Mucosa of descending colon (tissue), 3 donors: ENCODE measurements around the gene TMUB1. TPM values are rescaled to one million over a fixed set of nuclear protein-coding genes. Genes with fewer than 3 reads are reported as not detected.

Source experiments
- ATAC-seq: fragments of 200-7000 bp; cut with Tn5 transposase; one replicate; pipeline ENCODE4 v1.9.1; 2020; ENCODE audit warnings: mild to moderate bottlenecking, moderate library complexity
- DNase-seq, 3 donors: peaks; one replicate each; pipeline ENCODE4 v3.0.0-alpha.2; 2020
- H3K36me3 ChIP-seq: fragments of 200-600 bp; one replicate; pipeline ENCODE4 v1.8.0; 2021; ENCODE audit warnings: low read depth, mild to moderate bottlenecking
- H3K4me1 ChIP-seq: fragments of 200-600 bp; one replicate; pipeline ENCODE4 v1.8.0; 2021; ENCODE audit warnings: low read depth, mild to moderate bottlenecking
- H3K4me3 ChIP-seq: fragments of 200-600 bp; one replicate; pipeline ENCODE4 v1.8.0; 2021; ENCODE audit warnings: mild to moderate bottlenecking
- H3K9me3 ChIP-seq: fragments of 200-600 bp; one replicate; pipeline ENCODE4 v1.8.0; 2021; ENCODE audit warnings: mild to moderate bottlenecking
- intact Hi-C, 2 donors: fragments of 100-400 bp; cut with DNase I in 1 of 2; cut with micrococcal nuclease in 1 of 2; formaldehyde crosslinking; loops; one replicate each; pipeline versions ENCODE4 v1.11.0 to v1.11.1; 2022; cut with DNase I, micrococcal nuclease
- total RNA-seq, 3 donors: library from RNA; stranded (reverse); fragmentation: NEBNext Ultra II Directional in 2 of 3; extraction: Animal tissue kit (Norgen Biotek cat#: 25700) in 2 of 3; gene quantifications; one replicate each; pipeline versions ENCODE4 v1.2.1 to v1.2.4, GENCODE V29; 2021 to 2023
- TF ChIP-seq, protein P1 (sequence below): fragments of 200-600 bp; IDR thresholded peaks from one replicate; pipeline ENCODE4 v1.8.0; 2022; ENCODE audit warnings: antibody characterized with exemption, mild to moderate bottlenecking
- donor health status: DM: no; HTN: no; CAD: no; lungs with moderate emphysema.
- donor health status: DM: no; HTN: no; CAD: no.
- donor health status: DM: no; HTN: yes; CAD: no.

TMUB1 gene
- total RNA-seq, 3 donors from 2014 or later, result 54.2 to 63.7 (median 60.8) TPM

GRCh38 chr7:151075662-151075971, 7.7 kb downstream of the TMUB1 start:
- TF ChIP-seq, protein P1, sequence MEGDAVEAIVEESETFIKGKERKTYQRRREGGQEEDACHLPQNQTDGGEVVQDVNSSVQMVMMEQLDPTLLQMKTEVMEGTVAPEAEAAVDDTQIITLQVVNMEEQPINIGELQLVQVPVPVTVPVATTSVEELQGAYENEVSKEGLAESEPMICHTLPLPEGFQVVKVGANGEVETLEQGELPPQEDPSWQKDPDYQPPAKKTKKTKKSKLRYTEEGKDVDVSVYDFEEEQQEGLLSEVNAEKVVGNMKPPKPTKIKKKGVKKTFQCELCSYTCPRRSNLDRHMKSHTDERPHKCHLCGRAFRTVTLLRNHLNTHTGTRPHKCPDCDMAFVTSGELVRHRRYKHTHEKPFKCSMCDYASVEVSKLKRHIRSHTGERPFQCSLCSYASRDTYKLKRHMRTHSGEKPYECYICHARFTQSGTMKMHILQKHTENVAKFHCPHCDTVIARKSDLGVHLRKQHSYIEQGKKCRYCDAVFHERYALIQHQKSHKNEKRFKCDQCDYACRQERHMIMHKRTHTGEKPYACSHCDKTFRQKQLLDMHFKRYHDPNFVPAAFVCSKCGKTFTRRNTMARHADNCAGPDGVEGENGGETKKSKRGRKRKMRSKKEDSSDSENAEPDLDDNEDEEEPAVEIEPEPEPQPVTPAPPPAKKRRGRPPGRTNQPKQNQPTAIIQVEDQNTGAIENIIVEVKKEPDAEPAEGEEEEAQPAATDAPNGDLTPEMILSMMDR, result no peak
- intact Hi-C loops, result no loop called here
- no peak for ATAC-seq
- H3K36me3 ChIP-seq, result no peaks in the 10 kb centered on the region
- H3K4me1 ChIP-seq, result peaks cover 12% of the 10 kb centered on the region
- H3K9me3 ChIP-seq, result no peaks in the 10 kb centered on the region
- DNase-seq, result no peak
- H3K4me3 ChIP-seq, result no peak overlapping the region

DNA sequence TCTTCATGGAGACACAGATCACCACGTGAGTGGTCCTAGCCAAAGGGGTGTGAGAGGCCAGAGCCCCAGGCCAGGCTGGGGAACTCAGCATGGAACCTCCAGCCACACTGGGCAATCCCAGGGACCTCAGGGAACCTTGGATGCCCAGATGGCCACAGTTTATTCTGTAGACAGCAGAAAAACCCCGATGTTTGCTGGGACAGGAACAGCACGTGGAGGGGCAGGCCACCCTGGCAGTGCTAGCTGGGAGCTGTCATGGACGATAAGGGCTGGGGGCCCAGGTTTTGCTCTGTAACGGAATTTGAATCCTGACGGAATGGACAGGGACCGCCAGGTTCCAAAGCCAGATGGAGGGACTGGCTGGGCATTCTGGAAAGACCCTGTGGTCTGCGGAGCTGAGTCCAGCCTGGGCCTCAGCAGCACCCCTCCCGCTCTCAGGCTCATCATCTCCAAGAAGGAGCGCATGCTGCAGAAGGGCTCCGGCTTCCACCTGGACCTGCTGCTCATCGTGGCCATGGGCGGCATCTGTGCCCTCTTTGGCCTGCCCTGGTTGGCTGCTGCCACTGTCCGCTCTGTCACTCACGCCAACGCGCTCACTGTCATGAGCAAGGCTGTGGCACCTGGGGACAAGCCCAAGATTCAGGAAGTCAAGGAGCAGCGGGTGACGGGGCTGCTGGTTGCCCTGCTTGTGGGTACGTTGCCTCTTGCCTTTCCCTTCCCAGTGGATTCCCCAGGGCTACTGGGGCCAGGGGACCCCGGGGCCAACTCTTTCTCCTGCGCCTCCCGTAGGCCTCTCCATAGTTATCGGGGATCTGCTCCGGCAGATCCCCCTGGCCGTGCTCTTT, 8.3 kb downstream of the TMUB1 start:
- H3K9me3 ChIP-seq, result no peaks in the 10 kb centered on the region
- peaks cover 11% of the 10 kb centered on the region for H3K4me1 ChIP-seq
- no peak overlapping the region for H3K4me3 ChIP-seq
- DNase-seq (peak in 1 of 3 donors; percentile 26), ATAC-seq (no peak)
- H3K36me3 ChIP-seq, result peaks cover 4% of the 10 kb centered on the region
- TF ChIP-seq, protein P1, result no peak
- intact Hi-C loops, result no loop called here

DNA sequence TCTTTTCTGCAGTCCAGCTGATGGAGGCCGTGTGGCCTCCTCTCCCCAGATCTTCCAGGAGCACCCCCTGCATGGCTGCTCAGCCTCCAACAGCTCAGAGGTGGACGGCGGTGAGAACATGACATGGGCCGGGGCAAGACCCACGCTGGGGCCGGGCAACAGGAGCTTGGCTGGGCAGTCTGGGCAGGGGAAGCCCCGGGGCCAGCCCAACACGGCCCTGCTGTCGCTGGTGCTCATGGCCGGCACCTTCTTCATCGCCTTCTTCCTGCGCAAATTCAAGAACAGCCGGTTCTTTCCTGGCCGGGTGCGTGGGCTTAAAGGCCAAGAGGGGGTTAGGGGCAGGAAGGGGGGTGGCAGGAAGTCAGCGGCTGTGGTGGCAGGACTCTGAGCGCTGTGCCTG, 9.3 kb downstream of the TMUB1 start:
- ATAC-seq, result no peak
- H3K36me3 ChIP-seq, result peaks cover 5% of the 10 kb centered on the region
- DNase-seq, result peak in 1 of 3 donors; percentile 15
- TF ChIP-seq, protein P1, result no peak
- H3K9me3 ChIP-seq, result no peaks in the 10 kb centered on the region
- peaks cover under 1% of the 10 kb centered on the region for H3K4me1 ChIP-seq
- intact Hi-C loops, result no loop called here
- H3K4me3 ChIP-seq, result no peak overlapping the region

- Histone ChIP-seq H3K9me3 (no peaks in the 10 kb centered on the region), H3K4me3 (no peak overlapping the region), H3K36me3 (peaks cover 10% of the 10 kb centered on the region), H3K4me1 (no peaks in the 10 kb centered on the region)
- TF ChIP-seq, protein P1, result no peak
- intact Hi-C loops, result no loop called here
- DNase-seq (peak in 1 of 3 donors; percentile 44), ATAC-seq (no peak)
These were observed 12.0 kb downstream of the TMUB1 start for GRCh38 chr7:151071032-151071866.

- ATAC-seq, result no peak
- Histone ChIP-seq H3K36me3 (peaks cover 10% of the 10 kb centered on the region), H3K4me3 (no peak overlapping the region), H3K9me3 (no peaks in the 10 kb centered on the region), H3K4me1 (no peaks in the 10 kb centered on the region)
- TF ChIP-seq, protein P1, result no peak
- DNase-seq, result peak in 1 of 3 donors; percentile 50
- intact Hi-C loops, result no loop called here
These were observed 12.7 kb downstream of the TMUB1 start for GRCh38 chr7:151070574-151070960.
